Limb (tissue), 2 donors: Measurements from ENCODE around the gene ASTN2.

Source experiments
- DNase-seq, 2 donors: peaks; one replicate each; pipeline ENCODE4 v3.0.0-alpha.2; 2016; ENCODE audit errors: extremely low spot score in 2 of 2

Gene ASTN2

GRCh38 chr9:117018966-117019617 is 395.8 kb downstream of the ASTN2 start:
- DNase-seq: no peak

- no peak for DNase-seq
These were observed 397.4 kb downstream of the ASTN2 start for GRCh38 chr9:117017414-117017985.

DNA sequence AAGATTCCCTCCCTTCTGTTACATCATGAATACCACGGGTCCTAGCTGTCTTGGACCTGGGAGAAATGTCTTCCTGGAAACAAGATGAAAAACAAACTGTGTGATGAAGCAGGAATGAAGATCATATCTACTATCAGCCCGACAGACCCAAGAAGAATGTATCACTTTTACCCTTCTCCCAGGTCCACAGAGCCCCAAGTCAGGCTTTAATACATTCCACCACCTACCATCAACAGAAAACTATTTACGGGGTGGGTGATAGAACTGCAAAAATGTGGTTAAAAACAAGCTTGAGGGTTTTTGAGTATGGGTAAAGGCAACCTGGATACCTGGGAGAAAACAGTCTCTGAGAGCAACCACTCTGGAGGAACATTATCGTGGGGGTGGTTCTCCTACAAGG is 400.8 kb downstream of the ASTN2 start:
- DNase-seq: no peak

- no peak for DNase-seq
These were observed 401.3 kb downstream of the ASTN2 start for GRCh38 chr9:117013440-117013995.

GRCh38 chr9:117010061-117010460 is 404.8 kb downstream of the ASTN2 start:
- DNase-seq: no peak

- no peak for DNase-seq
These were observed 406.0 kb downstream of the ASTN2 start for GRCh38 chr9:117008876-117009275.

DNA sequence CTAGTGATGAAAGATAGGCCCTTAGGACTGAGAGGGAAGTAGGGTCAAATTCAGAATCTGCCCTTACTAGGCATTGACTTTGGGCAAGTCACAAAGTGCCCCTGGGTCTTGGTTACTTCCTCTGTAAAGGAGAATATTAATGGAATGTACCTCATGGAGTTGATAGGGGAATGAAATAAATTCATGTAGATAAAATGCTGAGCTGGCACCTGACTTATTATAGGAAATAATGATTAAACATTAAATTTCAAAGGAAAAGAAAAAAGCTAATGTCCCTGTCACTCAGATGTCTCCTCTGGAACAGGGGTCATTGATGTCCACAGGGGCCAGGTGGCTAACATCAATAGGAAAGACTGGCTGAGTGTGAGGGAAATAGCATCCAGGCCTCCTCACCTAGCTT is 406.4 kb downstream of the ASTN2 start:
- DNase-seq: no peak

DNA sequence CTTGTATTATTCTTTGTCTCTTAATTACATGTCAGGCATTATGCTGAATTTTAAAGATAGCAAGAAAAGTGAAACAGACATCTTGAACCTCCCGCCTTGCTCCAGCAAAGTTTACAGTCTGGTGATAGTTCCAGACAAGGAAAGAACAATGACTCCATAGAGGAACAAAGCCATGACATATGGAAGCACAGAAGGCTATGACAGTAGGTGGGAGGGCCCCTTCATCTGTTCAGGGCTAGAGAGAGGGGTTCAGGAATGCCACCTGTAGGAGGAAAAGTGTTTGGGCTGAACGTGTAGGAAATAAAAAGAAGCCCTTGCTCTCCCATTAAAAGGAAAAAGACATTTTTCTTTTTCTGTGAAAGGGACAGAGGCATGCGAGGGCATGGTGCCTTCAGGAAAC is 412.2 kb downstream of the ASTN2 start:
- no peak for DNase-seq

- no peak for DNase-seq
These were observed 414.0 kb downstream of the ASTN2 start for GRCh38 chr9:117000834-117001233.

GRCh38 chr9:117000196-117000723 is 414.6 kb downstream of the ASTN2 start:
- DNase-seq: no peak

GRCh38 chr9:116998305-116998704 is 416.6 kb downstream of the ASTN2 start:
- DNase-seq: peak; percentile 11 to 36

DNA sequence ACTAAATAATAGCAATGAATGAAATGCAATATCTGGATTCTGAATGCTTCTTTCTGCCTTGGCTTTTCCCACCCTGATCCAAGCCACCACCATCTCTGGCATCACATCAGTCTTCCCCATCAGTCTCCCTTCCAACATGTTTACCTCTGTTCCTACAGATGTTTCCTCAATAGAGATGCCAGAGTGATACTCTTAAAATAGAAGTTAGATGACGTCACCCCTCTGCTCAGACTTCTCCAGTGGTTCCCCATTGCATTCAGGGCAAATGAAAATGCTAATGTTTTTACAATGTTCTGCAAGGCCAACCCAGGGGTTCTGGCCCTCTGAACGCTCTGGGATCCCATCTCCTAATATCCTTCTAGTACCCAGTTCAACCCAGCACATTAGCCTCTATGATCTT is 422.0 kb downstream of the ASTN2 start:
- DNase-seq: no peak

GRCh38 chr9:116991051-116991450 is 423.8 kb downstream of the ASTN2 start:
- no peak for DNase-seq

GRCh38 chr9:116990592-116990991 is 424.3 kb downstream of the ASTN2 start:
- DNase-seq: no peak

GRCh38 chr9:116987721-116988485 is 427.0 kb downstream of the ASTN2 start:
- DNase-seq: no peak

DNA sequence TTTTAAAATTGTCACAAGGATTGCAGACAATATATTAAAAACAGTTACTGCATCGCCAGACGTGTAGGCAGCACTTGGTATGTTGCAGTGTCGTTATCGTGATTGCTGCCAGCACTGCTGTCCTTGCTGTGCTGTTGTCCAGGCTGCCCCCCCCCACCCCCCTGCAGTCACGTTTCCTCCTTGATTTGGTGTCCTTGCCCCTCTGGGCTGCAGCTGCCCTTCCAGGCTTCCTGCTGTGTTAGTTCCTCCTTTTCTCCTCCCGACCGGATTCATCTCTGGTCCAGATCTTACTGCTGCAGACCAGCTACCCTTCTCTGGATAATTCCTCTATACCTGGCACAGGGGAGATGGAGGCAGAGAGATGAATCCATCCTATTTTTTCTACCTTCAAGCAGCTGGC is 428.8 kb downstream of the ASTN2 start:
- DNase-seq: no peak

GRCh38 chr9:116985596-116985995 is 429.3 kb downstream of the ASTN2 start:
- no peak for DNase-seq

DNA sequence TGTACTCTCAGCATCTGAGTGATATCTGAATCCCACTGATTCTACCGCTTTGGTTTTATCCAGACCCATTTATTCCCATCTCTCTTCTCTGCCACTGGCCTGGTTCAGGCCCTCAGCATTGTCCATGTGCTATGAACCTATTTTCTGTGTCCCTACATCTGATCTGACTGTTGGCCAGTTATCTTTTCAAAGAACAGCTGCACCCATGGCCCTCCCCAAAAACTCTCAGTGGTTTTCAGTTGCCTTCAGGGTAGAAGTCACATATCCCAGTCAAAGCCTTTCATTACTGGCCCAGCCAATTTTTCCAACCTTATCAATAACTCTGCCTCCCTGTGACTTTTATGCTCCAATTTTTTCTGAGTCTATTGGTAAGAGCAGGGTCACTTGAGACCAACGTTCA is 430.7 kb downstream of the ASTN2 start:
- DNase-seq: no peak

DNA sequence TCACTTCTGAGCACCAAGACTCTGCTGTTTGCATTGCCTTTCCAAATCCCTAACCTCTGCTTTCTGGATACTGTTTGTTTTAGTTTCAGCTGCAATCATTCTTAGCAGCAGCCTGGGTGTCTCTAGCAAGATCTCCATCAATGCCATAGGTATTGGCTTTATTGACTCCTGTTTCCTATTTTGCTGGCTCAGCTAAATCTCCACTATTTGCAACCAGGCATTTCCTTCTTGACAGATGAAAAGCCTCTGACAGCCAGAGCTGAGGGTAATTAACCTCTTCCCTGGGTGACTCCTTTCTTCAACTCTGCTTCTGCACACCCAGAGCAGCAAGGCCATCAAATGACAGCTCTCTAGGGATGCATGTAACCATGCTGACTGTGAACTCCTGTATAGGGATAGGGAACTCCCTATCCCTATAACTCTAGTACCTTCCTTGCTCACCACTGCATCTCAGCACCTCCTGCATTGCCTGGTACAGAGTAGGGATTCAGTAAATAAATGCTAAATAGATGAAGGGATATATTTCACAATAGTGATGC is 434.2 kb downstream of the ASTN2 start:
- no peak for DNase-seq

GRCh38 chr9:116979456-116979855 is 435.4 kb downstream of the ASTN2 start:
- DNase-seq: no peak

GRCh38 chr9:116978155-116978554 is 436.7 kb downstream of the ASTN2 start:
- no peak for DNase-seq

GRCh38 chr9:116975126-116975525 is 439.7 kb downstream of the ASTN2 start:
- DNase-seq: no peak
